Measurements from ENCODE around the gene BTBD9.
"Not testable (repeated sequence)": the region's sequence is repeated elsewhere in the genome, so short reads cannot be mapped to it uniquely, and the experiment has no call there.

BTBD9 gene

DNA sequence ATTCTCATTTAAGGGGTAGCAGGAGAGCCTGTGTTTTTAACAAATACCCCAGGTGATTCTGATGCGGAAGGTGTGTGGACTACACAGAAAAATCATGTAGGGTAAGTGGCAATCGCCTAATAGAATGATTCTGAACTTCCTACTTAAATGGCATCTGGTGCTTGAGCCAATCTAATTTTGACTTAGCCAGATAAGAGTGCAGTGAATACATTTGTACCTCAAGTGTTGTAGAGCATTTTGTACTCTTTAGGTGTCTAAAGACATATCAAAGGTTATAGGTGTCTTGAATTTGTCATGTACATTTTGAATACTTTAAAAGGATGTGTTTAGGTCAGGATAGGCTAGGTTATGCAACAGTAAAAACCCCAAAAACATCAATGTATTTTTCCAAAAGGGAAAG is 10.0 kb upstream of the BTBD9 start:
- no peak for DNase-seq (ENCODE audit: low read depth in 1 of 2, low spot score in 1 of 2)

DNA sequence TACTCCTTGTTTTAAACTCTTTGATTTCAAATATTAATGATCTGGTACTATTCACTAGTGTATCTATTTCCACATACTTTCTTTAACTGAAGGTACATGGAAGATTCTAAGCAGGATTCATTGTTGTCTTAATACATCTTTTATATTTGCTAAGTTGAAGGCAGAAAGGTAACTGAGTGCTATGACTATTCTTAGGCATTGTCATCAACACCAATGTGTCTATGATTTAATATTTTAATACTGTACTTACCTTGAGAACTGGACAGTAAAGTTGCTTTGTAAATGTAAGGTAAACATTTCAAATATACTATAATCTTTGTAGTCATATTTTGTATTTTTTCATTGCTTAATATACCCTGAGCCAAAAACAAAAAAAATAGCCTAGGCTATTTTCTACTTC is 8.9 kb upstream of the BTBD9 start:
- DNase-seq (ENCODE audit: low read depth in 1 of 2, low spot score in 1 of 2): no peak

DNA sequence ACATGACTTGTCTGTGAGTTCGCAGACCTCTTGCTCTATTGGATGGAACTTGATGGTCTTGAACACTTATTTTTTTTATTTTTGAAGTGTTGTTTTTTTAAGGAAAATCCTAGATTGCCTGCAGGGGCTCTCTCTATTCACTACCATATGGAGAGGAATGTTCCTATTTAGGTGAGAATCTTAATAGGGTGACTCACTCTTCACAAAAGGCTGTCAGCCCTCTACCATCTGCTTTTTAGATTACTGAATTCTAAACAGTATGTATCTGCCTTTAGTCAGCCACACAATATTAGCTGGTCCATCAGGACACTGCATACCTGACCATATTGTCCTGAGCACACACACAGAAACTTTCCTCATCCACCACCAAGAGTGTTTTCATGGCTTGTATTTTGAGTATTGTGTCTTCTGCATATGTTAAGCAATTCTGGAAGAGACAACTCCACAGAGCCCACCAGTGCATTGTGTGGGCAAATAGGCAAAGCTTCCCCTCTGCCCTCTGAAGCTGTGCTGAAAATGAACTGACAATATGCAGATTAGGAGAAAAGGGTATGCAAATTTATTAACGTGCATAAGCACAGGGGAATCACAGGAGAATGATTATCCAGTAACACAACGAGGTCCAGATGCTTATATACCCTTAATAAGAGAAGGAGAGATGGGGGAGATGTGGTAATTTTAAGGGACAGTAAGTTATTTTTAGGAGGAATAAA is 6.6 kb upstream of the BTBD9 start:
- DNase-seq (ENCODE audit: low read depth in 1 of 2, low spot score in 1 of 2): no peak

DNA sequence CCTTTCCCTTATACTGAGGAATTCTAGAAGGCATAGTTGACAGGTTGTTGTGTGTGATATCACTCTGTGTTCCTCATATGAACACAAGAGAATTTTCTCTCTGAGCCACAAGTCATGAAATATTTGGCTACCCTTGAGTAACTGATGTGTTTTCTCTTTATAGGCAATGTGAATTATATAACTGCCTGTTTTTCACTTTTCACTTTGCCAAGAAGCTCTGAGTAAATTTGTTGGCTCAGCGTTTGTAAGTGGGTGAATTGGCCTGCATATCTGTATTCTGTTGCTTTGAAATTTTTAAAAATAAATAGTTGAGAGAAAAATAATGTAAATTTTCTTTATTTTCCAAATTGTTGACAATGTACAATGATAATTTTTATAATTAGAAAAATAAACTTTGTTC is 5.2 kb upstream of the BTBD9 start:
- DNase-seq (ENCODE audit: low read depth in 1 of 2, low spot score in 1 of 2): no peak

DNA sequence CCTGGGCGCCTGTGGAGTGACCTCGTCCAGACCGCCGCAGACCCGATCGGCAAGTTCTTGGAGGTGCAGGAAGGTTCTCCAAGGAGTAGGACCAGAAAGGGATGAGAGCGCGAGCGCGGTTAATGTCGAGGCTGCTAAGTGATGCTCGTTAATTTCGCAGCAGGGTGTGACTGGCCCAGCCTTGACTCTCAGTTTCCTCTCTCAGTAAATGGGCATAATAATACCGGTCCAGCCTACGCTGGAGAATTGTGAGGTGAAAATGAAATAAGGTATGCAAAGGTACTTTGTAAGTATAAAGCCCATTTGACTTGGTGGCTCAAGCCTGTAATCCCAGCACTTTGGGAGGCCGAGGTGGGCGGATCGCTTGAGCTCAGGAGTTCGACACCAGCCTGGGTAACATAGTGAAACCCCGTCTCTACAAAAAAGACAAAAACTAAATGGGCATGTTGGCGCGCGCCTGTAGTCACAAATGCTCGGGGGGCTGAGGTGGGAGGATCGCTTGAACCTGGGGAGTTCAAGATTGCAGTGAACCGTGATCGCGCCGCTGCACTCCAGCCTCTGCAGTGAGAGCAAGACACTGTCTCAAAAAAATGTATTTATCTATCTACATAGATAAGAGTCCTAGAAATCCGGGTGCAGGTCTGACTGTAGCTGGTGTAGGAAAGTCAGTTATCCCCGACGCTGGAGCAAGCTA is 634 bp upstream of the BTBD9 start:
- DNase-seq (ENCODE audit: low read depth in 1 of 2, low spot score in 1 of 2): no peak

DNA sequence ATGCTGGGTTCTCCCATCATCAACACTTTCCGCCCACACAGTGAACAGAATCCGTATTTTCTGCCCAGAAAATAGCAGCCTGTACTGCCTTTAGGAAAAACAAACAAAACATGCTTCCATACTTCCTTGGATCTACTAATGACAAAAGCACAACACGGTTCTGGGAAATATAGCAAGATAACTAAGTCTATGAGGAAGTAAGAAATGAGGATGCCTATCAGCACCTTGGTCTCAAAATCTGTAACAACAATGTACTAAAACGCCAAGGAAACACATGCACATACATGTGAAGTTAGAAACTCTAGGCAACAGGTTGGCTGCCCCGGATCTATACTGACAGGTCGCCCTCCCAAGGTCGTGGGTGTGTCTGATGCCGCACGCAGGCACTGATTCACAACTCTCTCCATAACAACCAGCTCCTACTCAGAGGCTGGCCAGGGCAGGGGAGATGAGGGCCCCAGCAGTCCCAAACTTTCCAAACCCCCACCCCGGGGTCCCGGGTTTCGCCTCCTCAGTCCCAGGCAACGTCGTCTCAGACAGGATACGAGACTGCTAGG is 710 bp downstream of the BTBD9 start:
- DNase-seq (ENCODE audit: low read depth in 1 of 2, low spot score in 1 of 2): peak in 1 of 2 donors; percentile 39

DNA sequence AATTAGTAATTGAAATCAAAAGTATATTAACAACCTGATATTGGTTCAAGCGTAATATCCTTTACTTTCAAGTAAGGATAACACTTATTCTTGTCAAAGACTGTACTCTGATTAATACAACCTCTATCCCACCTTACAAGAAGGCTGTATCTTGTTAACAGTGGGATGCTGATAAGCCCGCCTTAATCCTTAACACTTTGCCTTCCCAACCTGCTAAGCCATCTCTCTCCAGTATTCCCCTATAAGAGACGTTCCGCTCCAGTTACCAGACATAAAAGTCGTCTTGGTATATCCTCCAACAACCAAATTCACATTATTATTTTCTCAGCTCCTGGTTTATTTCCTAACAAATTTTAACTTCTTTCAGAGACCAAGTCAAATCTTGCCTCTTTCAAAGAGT is 2.0 kb downstream of the BTBD9 start:
- no peak for DNase-seq (ENCODE audit: low read depth in 1 of 2, low spot score in 1 of 2)

DNA sequence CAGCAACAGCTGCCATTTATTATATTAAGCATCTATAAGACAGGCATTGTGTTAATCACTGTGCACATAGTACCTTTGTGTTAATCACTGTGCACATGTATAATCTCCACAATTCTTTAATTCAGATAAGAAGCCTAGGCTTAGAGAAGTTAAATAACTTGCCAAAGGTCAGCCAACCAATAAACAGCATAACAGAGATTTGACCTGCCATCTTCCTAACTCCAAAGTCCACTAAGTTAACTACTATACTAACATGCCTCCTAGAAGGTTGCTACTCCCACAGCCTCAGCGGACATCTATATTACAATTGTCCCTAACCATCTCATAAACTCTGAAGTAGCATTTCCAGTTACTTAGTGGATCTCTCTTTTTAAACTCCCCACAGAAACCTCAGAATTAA is 3.7 kb downstream of the BTBD9 start:
- no peak for DNase-seq (ENCODE audit: low read depth in 1 of 2, low spot score in 1 of 2)

DNA sequence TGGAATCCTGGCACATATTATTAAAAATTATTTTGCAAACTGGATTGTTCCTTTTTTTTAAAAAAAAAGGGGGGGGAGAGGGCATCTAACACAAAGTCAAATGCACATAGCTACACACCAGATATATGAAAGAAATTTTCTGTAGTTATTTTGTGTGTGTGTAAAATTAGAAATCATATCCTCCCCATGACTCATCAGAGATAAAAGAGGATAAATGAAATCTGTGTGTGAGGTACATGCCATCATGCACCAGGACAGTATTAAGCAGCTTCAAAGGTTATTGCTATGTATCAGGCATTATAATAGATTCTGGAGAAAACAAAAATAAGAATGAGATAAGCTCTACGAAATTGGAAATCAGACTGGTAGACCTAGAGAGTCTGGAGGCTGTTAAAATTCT is 5.2 kb downstream of the BTBD9 start:
- DNase-seq (ENCODE audit: low read depth in 1 of 2, low spot score in 1 of 2): no peak

DNA sequence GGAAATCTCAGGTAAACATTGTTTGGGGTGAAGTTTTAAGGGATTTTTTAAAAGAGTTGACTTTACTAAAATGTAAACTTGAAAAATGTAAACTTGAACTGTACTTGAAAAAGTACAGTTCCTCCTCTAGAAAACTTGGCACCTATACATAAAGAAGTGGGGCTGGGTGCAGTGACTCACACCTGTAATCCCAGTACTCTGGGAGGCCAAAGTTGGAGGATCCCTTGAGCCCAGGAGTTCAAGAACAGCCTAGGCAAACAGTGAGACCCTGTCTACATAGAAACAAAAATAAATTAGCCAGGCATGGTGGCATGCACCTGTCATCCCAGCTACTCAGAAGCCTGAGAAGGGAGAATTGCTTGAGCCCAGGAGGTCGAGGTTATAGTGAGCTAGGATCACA is 7.2 kb downstream of the BTBD9 start:
- DNase-seq (ENCODE audit: low read depth in 1 of 2, low spot score in 1 of 2): no peak

DNA sequence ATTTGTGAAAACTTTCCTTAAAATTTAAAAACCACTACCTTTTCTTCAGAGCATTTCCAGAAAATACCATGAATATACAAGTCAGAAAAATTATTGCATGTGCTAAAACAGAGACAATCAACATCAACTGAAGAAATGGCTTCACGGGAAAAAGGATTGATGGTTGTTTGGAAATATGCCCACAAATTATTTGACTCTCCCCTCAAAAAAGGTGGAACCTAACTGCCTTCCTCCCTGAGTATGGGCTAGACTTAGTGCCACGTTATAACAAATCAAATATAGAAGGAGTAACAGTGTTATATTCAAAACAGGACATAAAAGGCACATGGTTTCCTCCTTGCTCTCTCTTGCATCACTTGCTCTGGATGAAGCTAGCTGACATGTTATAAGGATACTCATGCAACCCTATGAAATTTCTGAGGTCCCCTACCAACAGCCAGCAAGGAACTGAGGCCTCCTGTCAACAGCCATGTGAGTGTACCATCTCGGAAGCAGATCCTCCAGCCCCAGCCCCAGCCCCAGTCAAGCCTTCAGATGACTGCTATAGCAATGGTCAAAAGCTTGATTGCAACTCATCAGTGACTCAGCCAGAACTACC is 8.4 kb downstream of the BTBD9 start:
- DNase-seq (ENCODE audit: low read depth in 1 of 2, low spot score in 1 of 2): no peak

DNA sequence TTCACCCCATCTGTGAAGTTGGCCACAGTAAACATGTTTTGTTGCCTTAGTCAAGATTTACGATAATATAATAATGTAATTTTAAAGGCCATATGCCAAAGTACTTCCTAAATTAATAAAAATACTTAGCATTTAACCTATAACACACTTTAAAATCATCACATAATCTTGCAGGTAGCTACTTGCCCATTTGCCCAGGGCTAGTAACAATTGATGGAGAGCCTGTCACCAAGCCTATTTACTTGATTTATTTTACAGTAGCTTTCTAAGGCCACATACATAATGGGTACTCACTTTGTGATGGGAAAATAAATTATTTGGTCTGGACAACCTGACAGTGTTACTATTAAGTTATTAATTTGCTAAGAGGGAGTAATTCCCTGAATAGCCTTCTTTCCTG is 14.5 kb downstream of the BTBD9 start:
- DNase-seq (ENCODE audit: low read depth in 1 of 2, low spot score in 1 of 2): no peak

DNA sequence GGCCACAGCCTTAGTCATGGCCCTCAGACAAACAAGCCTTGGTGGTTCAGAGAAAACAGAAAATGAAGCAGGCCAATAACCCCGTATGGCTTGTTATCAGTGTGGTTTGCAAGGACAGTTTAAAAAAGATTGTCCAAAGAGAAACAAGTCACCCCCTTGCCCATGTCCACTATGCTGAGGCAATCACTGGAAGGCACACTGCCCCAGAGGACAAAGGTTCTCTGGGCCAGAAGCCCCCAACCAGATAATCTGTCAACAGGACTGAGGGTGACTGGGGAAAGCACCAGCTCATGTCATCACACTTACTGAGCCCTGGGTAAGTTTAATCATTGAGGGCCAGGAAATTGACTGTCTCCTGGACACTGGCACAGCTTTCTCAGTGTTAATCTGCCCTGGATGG is 20.4 kb downstream of the BTBD9 start:
- not testable (repeated sequence) for DNase-seq (ENCODE audit: low read depth in 1 of 2, low spot score in 1 of 2)

DNA sequence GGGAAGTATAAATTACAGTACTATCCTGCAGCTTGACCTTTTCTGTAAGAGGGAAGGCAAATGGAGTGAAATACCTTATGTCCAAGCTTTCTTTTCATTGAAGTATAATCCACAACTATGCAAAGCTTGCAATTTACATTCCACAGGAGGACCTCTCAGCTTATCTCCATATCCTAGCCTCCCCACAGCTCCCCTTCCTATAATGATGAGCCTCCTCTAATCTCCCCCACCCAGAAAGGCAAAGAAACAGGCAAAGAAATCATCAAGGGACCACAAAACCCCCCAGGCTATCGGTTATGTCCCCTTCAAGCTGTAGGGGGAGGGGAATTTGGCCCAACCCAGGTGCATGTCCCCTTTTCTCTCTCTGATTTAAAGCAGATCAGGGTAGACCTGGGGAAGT is 21.4 kb downstream of the BTBD9 start:
- DNase-seq (ENCODE audit: low read depth in 1 of 2, low spot score in 1 of 2): not testable (repeated sequence)

DNA sequence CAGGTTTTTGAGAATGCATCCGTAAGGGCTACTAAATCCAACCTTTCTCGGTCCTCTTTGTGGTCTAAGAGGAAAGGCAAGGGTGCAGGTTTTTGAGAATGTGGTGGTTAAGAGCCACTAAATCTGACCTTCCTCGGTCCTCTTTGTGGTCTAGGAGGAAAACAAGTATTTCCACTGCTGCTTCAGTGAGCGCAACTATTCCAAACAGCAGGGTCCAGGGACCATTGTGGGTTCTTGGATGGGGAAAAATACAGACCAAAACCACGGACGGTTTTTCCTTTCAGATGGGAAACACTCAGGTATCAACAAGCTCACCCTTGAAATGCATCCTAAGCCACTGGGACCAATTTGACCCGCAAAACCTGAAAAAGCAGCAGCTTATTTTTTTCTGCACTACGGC is 21.9 kb downstream of the BTBD9 start:
- DNase-seq (ENCODE audit: low read depth in 1 of 2, low spot score in 1 of 2): no peak

DNA sequence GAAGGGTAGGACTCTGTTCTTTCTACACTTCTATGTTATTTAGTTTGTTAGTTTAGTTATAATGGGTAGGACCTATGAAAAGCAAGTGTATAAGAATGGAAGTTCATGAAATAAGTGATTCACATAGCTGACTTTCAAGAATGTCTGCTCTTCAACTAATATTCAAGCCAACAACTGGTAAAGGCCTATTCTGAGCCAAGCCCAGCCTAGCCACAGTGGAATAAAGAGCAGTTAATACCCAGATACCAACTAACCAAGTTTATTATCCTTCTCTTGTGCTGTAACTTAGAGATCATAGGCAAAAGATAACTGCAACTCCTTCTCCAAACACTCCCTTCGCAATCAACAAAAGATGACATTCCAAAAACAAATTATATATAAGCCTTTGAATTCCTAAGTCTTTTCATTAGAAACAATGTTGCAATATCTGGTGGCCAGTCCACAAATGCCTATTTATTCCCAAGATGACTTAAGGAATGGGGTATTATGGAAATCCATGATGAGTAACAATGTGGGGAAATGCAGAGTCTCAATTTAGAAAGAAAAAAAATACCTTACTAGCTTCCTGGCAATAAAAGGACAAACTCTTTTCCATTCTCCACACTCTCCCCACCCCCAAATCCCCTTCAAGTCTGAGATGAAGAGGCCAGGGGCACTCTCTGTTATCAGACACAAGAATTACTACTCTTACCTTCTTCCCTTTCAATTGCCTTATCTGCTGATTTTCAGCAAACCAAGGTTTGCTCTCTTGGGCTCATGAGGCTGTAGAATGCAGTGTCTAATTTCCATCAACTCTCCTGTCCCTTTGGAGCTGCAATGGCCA is 27.4 kb downstream of the BTBD9 start:
- no peak for DNase-seq (ENCODE audit: low read depth in 1 of 2, low spot score in 1 of 2)

DNA sequence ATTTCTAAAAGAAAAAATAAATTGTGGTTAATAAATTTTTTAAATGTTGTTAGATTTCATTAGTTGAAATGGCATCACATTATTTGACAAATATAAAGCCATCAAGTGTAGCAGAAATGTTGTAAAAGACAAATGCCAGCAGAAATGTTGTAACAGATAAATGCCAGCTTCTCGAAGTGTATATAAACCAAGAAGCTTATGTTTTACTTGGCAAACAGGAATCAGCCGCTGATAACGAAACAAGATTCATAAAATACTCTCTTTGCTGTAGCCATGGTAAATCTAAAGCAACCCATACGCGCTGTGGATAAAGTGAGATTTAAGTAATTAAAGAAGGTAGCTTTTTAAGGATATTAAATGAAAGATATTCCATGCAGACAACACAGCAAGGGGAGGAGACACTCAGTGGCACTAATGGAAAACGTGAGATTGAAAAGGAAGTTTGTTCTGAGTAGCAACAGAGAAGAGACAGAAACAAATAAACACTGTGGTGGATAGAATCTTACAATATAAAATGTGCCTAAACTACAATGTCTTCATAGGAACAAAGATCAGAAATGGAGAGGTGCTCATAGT is 29.6 kb downstream of the BTBD9 start:
- DNase-seq (ENCODE audit: low read depth in 1 of 2, low spot score in 1 of 2): no peak

DNA sequence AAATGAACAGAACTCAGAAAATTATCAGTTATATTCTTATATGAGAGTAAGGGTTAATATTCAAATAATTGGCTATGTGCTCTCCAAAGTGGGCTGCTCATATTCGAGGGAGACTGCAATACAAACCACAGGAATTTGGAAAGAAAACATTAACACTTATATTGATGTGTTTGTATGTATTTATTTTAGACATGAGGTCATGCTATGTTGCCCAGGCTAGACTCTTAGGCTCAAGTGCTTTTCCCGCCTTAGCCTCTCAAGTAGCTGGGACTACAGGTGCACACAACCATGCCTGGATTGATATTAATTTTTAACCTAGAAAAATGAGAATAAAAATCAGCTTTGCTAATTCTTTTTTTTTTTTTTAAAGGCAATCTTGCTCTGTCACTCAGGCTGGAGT is 35.0 kb downstream of the BTBD9 start:
- no peak for DNase-seq (ENCODE audit: low read depth in 1 of 2, low spot score in 1 of 2)

DNA sequence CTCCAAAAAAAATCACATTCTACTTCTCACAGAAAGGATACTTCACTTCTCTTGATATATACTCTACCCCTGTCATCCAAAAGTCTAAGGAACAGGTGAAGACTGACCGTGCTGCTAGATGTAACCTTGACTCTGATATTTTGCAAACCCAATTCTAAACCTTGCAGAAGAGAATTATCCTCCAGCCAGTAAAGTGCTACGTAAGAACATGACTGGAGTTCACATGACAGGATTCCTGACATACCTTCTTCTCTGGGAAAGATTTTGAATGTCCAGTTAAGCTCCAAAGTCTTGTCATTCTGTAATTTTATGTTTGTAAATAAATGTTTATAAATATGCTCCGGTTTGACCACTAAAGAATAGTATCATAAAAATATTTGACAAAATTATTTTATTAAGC is 35.8 kb downstream of the BTBD9 start:
- DNase-seq (ENCODE audit: low read depth in 1 of 2, low spot score in 1 of 2): no peak

DNA sequence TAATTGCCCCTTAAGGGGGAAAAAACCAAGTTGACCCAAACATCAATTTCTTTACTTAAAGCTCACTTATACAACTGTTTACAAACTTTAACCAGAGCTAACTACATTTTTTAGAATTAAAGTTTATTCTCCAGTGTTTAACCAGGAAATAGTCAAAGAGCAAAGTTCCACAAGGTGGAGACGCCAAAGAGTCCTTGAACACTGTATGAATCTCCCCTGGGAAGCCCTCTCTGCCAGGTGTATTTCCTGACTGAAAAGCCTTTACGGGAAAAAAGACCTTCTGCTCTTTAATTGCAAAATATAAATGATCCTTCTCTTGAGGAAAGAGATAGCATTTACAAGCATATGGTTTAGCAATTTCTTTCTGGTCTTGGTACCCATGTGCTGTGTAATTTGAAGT is 36.2 kb downstream of the BTBD9 start:
- DNase-seq (ENCODE audit: low read depth in 1 of 2, low spot score in 1 of 2): no peak

DNA sequence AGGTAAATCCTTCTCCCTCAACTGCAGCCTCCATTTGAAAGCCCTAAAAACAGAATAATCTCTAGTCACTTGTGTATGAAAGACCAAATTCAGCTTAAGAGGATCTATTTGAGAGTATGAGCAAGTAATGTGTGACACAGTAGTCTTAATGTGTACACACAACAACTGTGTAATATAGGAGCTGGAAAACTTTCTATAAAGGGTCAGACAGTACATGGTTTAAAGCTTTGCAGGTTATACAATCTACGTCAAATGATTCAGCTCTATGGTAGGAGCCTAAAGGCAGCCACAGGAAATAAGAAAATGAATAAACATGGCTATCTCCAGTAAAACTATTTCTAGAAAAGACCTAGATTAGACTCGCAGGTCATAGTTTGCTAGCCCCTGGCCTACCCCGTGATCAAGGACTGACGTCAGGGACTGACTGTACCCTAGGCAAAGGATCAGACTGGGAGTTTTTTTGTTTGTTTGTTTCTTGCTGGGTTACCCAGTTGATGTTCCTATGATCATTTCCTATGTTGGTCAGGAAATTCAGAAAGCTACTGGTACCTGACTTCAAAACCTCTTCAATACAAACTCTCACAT is 39.7 kb downstream of the BTBD9 start:
- DNase-seq (ENCODE audit: low read depth in 1 of 2, low spot score in 1 of 2): no peak

All from stimulated activated CD4-positive, alpha-beta T cell treated with anti-CD3 and anti-CD28 coated beads, Interleukin-15, amount 100 ng/mL, for 1 hour (primary cell).